BLaER1 (cell line): Measurements from ENCODE around the gene AK6.

Experiments
- H3K27ac ChIP-seq: shearing (Covaris generic); formaldehyde crosslinking; 2 replicates; pipeline ENCODE4 v1.8.1; 2022
- H3K27me3 ChIP-seq: shearing (Covaris generic); formaldehyde crosslinking; 2 replicates; pipeline ENCODE4 v1.8.1; 2022
- H3K36me3 ChIP-seq: shearing (Covaris generic); formaldehyde crosslinking; 2 replicates; pipeline ENCODE4 v1.8.1; 2022
- H3K4me1 ChIP-seq: shearing (Covaris generic); formaldehyde crosslinking; 2 replicates; pipeline ENCODE4 v1.8.1; 2022
- H3K4me2 ChIP-seq: shearing (Covaris generic); formaldehyde crosslinking; 2 replicates; pipeline ENCODE4 v1.8.1; 2022
- H3K4me3 ChIP-seq: shearing (Covaris generic); formaldehyde crosslinking; 2 replicates; pipeline ENCODE4 v1.8.1; 2022
- H3K9ac ChIP-seq: shearing (Covaris generic); formaldehyde crosslinking; 2 replicates; pipeline ENCODE4 v1.8.1; 2022
- H3K9me3 ChIP-seq: shearing (Covaris generic); formaldehyde crosslinking; 2 replicates; pipeline ENCODE4 v1.8.1; 2022
- H4K20me1 ChIP-seq: shearing (Covaris generic); formaldehyde crosslinking; 2 replicates; pipeline ENCODE4 v1.8.1; 2022
- Cebpa-rat ChIP-seq: shearing (Covaris generic); IDR thresholded peaks from 2 replicates; pipeline ENCODE4 v1.8.1; 2022

The AK6 gene

GRCh38 chr5:69313428-69313827 lies 55.9 kb downstream of the AK6 start:
- H3K9me3 ChIP-seq: peaks cover 22% of the 10 kb centered on the region
- H3K27ac ChIP-seq: no peak overlapping the region
- peaks cover 55% of the 10 kb centered on the region for H3K36me3 ChIP-seq
- no peaks in the 10 kb centered on the region for H3K4me1 ChIP-seq
- no peaks in the 10 kb centered on the region for H3K27me3 ChIP-seq
- no peak overlapping the region for H3K4me2 ChIP-seq
- no peaks in the 10 kb centered on the region for H4K20me1 ChIP-seq
- TF ChIP-seq Cebpa-rat: no peak
- no peak overlapping the region for H3K4me3 ChIP-seq
- H3K9ac ChIP-seq: no peak overlapping the region

GRCh38 chr5:69312459-69313160 lies 56.7 kb downstream of the AK6 start:
- H3K27me3 ChIP-seq: no peaks in the 10 kb centered on the region
- H3K9ac ChIP-seq: no peak overlapping the region
- peaks cover 22% of the 10 kb centered on the region for H3K9me3 ChIP-seq
- H4K20me1 ChIP-seq: no peaks in the 10 kb centered on the region
- H3K4me2 ChIP-seq: no peak overlapping the region
- peaks cover 55% of the 10 kb centered on the region for H3K36me3 ChIP-seq
- no peaks in the 10 kb centered on the region for H3K4me1 ChIP-seq
- no peak overlapping the region for H3K27ac ChIP-seq
- no peak overlapping the region for H3K4me3 ChIP-seq
- TF ChIP-seq Cebpa-rat: no peak

- H3K4me3 ChIP-seq: no peak overlapping the region; the same call in 1 of the 2 replicates
- no peaks in the 10 kb centered on the region for H3K4me1 ChIP-seq
- no peak overlapping the region for H3K9ac ChIP-seq
- H3K9me3 ChIP-seq: peaks cover 29% of the 10 kb centered on the region
- no peaks in the 10 kb centered on the region for H4K20me1 ChIP-seq
- no peak overlapping the region for H3K27ac ChIP-seq
- H3K27me3 ChIP-seq: no peaks in the 10 kb centered on the region
- peaks cover 73% of the 10 kb centered on the region for H3K36me3 ChIP-seq
- no peak for TF ChIP-seq Cebpa-rat
- H3K4me2 ChIP-seq: no peak overlapping the region
These were observed 59.9 kb downstream of the AK6 start for GRCh38 chr5:69309380-69309779.

GRCh38 chr5:69308046-69308553 lies 61.2 kb downstream of the AK6 start:
- H3K36me3 ChIP-seq: peaks cover 68% of the 10 kb centered on the region
- H3K4me2 ChIP-seq: no peak overlapping the region

GRCh38 chr5:69305512-69305911 lies 63.8 kb downstream of the AK6 start:
- peaks cover 27% of the 10 kb centered on the region for H3K9me3 ChIP-seq
- no peak for TF ChIP-seq Cebpa-rat
- no peaks in the 10 kb centered on the region for H3K4me1 ChIP-seq
- no peak overlapping the region for H3K4me3 ChIP-seq
- H3K9ac ChIP-seq: no peak overlapping the region
- H4K20me1 ChIP-seq: no peaks in the 10 kb centered on the region
- no peak overlapping the region for H3K4me2 ChIP-seq
- no peak overlapping the region for H3K27ac ChIP-seq
- H3K27me3 ChIP-seq: no peaks in the 10 kb centered on the region
- peaks cover 58% of the 10 kb centered on the region for H3K36me3 ChIP-seq

More at GRCh38 chr5:69308046-69308553, 61.2 kb downstream of the AK6 start:
- Histone ChIP-seq H3K9me3 (peaks cover 29% of the 10 kb centered on the region), H4K20me1 (no peaks in the 10 kb centered on the region), H3K27me3 (no peaks in the 10 kb centered on the region), H3K9ac (no peak overlapping the region), H3K4me3 (no peak overlapping the region), H3K27ac (no peak overlapping the region), H3K4me1 (no peaks in the 10 kb centered on the region)
- TF ChIP-seq Cebpa-rat: no peak
